Activated CD4-positive, alpha-beta T cell treated with anti-CD3 and anti-CD28 coated beads, Interleukin-2, amount 50 U/mL, for 4 hours (primary cell): ENCODE measurements around the gene RSPO4.
"Not testable (repeated sequence)": the region's sequence is repeated elsewhere in the genome, so short reads cannot be mapped to it uniquely, and the experiment has no call there.

Experiments used
- DNase-seq, 2 experiments: peaks; one replicate each; pipeline ENCODE4 v3.0.0-alpha.2; 2020

The RSPO4 gene

GRCh38 chr20:1003920-1004697 is 2.0 kb upstream of the RSPO4 start:
- DNase-seq, result no peak

- no peak for DNase-seq
These were observed 811 bp upstream of the RSPO4 start for GRCh38 chr20:1002682-1003561.

- no peak for DNase-seq
These were observed 995 bp downstream of the RSPO4 start for GRCh38 chr20:1001116-1001515.

GRCh38 chr20:998231-998830 is 3.8 kb downstream of the RSPO4 start:
- DNase-seq, result no peak

GRCh38 chr20:997486-997885 is 4.6 kb downstream of the RSPO4 start:
- no peak for DNase-seq

- no peak for DNase-seq
These were observed 5.1 kb downstream of the RSPO4 start for GRCh38 chr20:997016-997415.

GRCh38 chr20:995170-995569 is 6.9 kb downstream of the RSPO4 start:
- DNase-seq, result no peak

- DNase-seq, result no peak
These were observed 9.1 kb downstream of the RSPO4 start for GRCh38 chr20:992801-993535.

- DNase-seq, result no peak
These were observed 10.3 kb downstream of the RSPO4 start for GRCh38 chr20:991850-992249.

- DNase-seq, result no peak
These were observed 11.7 kb downstream of the RSPO4 start for GRCh38 chr20:990293-990959.

GRCh38 chr20:988272-988671 is 13.8 kb downstream of the RSPO4 start:
- DNase-seq, result no peak

GRCh38 chr20:987677-988076 is 14.4 kb downstream of the RSPO4 start:
- no peak for DNase-seq

GRCh38 chr20:986733-987355 is 15.3 kb downstream of the RSPO4 start:
- DNase-seq, result no peak

GRCh38 chr20:984994-985393 is 17.1 kb downstream of the RSPO4 start:
- not testable (repeated sequence) for DNase-seq

- DNase-seq, result no peak
These were observed 19.4 kb downstream of the RSPO4 start for GRCh38 chr20:982754-983153.

GRCh38 chr20:977021-977420 is 25.1 kb downstream of the RSPO4 start:
- DNase-seq, result no peak

- DNase-seq, result no peak
These were observed 26.1 kb downstream of the RSPO4 start for GRCh38 chr20:976033-976432.

GRCh38 chr20:973785-974194 is 28.3 kb downstream of the RSPO4 start:
- DNase-seq, result no peak

GRCh38 chr20:972256-972655 is 29.9 kb downstream of the RSPO4 start:
- DNase-seq, result no peak

GRCh38 chr20:971346-971745 is 30.8 kb downstream of the RSPO4 start:
- DNase-seq, result no peak

GRCh38 chr20:969868-970267 is 32.2 kb downstream of the RSPO4 start:
- DNase-seq, result no peak
